ENCODE data around the gene THADA. TPM values are rescaled to one million over a fixed set of nuclear protein-coding genes. Genes with fewer than 3 reads are reported as not detected.

The THADA gene
- total and polyA plus RNA-seq, 2 donors (not counting 1 experiment from before 2014, with no cell fraction given): 9.2 to 36.2 TPM

- DNase-seq (ENCODE audit: low read depth in 2 of 2): peak; percentile 72 to 73
- Histone ChIP-seq H3K4me1 (ENCODE audit: control insufficient read depth, extremely low read depth, insufficient read depth, low read length) (peaks cover 4% of the 10 kb centered on the region), H3K36me3 (ENCODE audit: control insufficient read depth, insufficient read depth, low read length) (no peaks in the 10 kb centered on the region), H3K9ac (ENCODE audit: insufficient read depth, low read length) (no peak overlapping the region), H3K4me2 (ENCODE audit: extremely low read depth, insufficient read depth, low read length) (no peak overlapping the region), H3K79me2 (ENCODE audit: control insufficient read depth, insufficient read depth, low read length) (no peaks in the 10 kb centered on the region), H3K27ac (ENCODE audit: insufficient read depth, low read length) (no peak overlapping the region), H3K4me3 (replicated peaks in 1 of 4; ENCODE audit: control extremely low read depth in 1 of 4, insufficient read depth in 1 of 4, low read depth in 3 of 4, low read length in 4 of 4) (no peak overlapping the region), H3K9me3 (ENCODE audit: control insufficient read depth, insufficient read depth, low read depth, low read length) (no peaks in the 10 kb centered on the region), H4K20me1 (ENCODE audit: control insufficient read depth, extremely low read depth, insufficient read depth, low read length) (no peaks in the 10 kb centered on the region), H3K27me3 (ENCODE audit: control insufficient read depth, insufficient read depth, low read length) (no peaks in the 10 kb centered on the region), H2AFZ (ENCODE audit: low read length) (no peak overlapping the region)
- no peak for TF ChIP-seq EZH2 (IDR thresholded peaks at IDR 0.05; ENCODE audit: low read length, missing control alignments)
- TF ChIP-seq, protein P1, sequence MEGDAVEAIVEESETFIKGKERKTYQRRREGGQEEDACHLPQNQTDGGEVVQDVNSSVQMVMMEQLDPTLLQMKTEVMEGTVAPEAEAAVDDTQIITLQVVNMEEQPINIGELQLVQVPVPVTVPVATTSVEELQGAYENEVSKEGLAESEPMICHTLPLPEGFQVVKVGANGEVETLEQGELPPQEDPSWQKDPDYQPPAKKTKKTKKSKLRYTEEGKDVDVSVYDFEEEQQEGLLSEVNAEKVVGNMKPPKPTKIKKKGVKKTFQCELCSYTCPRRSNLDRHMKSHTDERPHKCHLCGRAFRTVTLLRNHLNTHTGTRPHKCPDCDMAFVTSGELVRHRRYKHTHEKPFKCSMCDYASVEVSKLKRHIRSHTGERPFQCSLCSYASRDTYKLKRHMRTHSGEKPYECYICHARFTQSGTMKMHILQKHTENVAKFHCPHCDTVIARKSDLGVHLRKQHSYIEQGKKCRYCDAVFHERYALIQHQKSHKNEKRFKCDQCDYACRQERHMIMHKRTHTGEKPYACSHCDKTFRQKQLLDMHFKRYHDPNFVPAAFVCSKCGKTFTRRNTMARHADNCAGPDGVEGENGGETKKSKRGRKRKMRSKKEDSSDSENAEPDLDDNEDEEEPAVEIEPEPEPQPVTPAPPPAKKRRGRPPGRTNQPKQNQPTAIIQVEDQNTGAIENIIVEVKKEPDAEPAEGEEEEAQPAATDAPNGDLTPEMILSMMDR (conservative IDR thresholded peaks at IDR 0.05 in 1 of 2, IDR thresholded peaks at IDR 0.05 in 1 of 2; ENCODE audit: low read depth in 1 of 2, low read length in 2 of 2): no peak
Observed at GRCh38 chr2:43356774-43357173, 239.1 kb downstream of the THADA start.

DNA sequence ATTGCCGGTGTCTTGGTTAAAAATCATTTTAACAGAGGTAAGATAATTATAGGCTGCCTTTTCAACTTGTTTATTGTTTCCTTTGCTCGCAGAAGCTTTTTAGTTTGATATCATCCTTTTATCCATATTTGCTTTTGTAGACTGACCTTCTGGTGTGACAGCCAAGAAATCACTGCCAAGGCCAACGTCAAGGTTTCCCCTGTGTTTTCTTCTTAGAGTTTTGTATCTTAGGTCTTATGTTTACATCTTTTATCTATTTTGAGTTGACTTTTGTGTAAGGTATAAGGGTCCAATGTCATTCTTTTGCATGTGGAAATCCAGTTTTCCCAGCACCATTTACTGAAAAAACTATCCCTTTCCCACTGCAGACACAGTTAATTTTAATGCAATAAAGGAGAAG is 240.4 kb downstream of the THADA start:
- Histone ChIP-seq H3K4me3 (replicated peaks in 1 of 4; ENCODE audit: control extremely low read depth in 1 of 4, insufficient read depth in 1 of 4, low read depth in 3 of 4, low read length in 4 of 4) (no peak overlapping the region), H3K27ac (ENCODE audit: insufficient read depth, low read length) (no peak overlapping the region), H3K36me3 (ENCODE audit: control insufficient read depth, insufficient read depth, low read length) (no peaks in the 10 kb centered on the region), H3K27me3 (ENCODE audit: control insufficient read depth, insufficient read depth, low read length) (no peaks in the 10 kb centered on the region), H3K4me2 (ENCODE audit: extremely low read depth, insufficient read depth, low read length) (no peak overlapping the region), H3K9me3 (ENCODE audit: control insufficient read depth, insufficient read depth, low read depth, low read length) (no peaks in the 10 kb centered on the region), H3K79me2 (ENCODE audit: control insufficient read depth, insufficient read depth, low read length) (no peaks in the 10 kb centered on the region), H3K9ac (ENCODE audit: insufficient read depth, low read length) (no peak overlapping the region), H2AFZ (ENCODE audit: low read length) (no peak overlapping the region), H3K4me1 (ENCODE audit: control insufficient read depth, extremely low read depth, insufficient read depth, low read length) (peaks cover 4% of the 10 kb centered on the region), H4K20me1 (ENCODE audit: control insufficient read depth, extremely low read depth, insufficient read depth, low read length) (no peaks in the 10 kb centered on the region)
- TF ChIP-seq, protein P1 (conservative IDR thresholded peaks at IDR 0.05 in 1 of 2, IDR thresholded peaks at IDR 0.05 in 1 of 2; ENCODE audit: low read depth in 1 of 2, low read length in 2 of 2): no peak
- TF ChIP-seq EZH2 (IDR thresholded peaks at IDR 0.05; ENCODE audit: low read length, missing control alignments): no peak
- DNase-seq (ENCODE audit: low read depth in 2 of 2): no peak

GRCh38 chr2:43349904-43350303 is 245.9 kb downstream of the THADA start:
- Histone ChIP-seq H3K9ac (ENCODE audit: insufficient read depth, low read length) (no peak overlapping the region), H3K36me3 (ENCODE audit: control insufficient read depth, insufficient read depth, low read length) (no peaks in the 10 kb centered on the region), H3K4me3 (replicated peaks in 1 of 4; ENCODE audit: control extremely low read depth in 1 of 4, insufficient read depth in 1 of 4, low read depth in 3 of 4, low read length in 4 of 4) (no peak overlapping the region), H3K79me2 (ENCODE audit: control insufficient read depth, insufficient read depth, low read length) (no peaks in the 10 kb centered on the region), H3K4me2 (ENCODE audit: extremely low read depth, insufficient read depth, low read length) (peak overlapping the region; percentile 18), H3K9me3 (ENCODE audit: control insufficient read depth, insufficient read depth, low read depth, low read length) (no peaks in the 10 kb centered on the region), H4K20me1 (ENCODE audit: control insufficient read depth, extremely low read depth, insufficient read depth, low read length) (no peaks in the 10 kb centered on the region), H3K27me3 (ENCODE audit: control insufficient read depth, insufficient read depth, low read length) (no peaks in the 10 kb centered on the region), H3K27ac (ENCODE audit: insufficient read depth, low read length) (no peak overlapping the region), H3K4me1 (ENCODE audit: control insufficient read depth, extremely low read depth, insufficient read depth, low read length) (peaks cover 11% of the 10 kb centered on the region), H2AFZ (ENCODE audit: low read length) (no peak overlapping the region)
- TF ChIP-seq, protein P1 (conservative IDR thresholded peaks at IDR 0.05 in 1 of 2, IDR thresholded peaks at IDR 0.05 in 1 of 2; ENCODE audit: low read depth in 1 of 2, low read length in 2 of 2): no peak
- no peak for TF ChIP-seq EZH2 (IDR thresholded peaks at IDR 0.05; ENCODE audit: low read length, missing control alignments)
- DNase-seq (ENCODE audit: low read depth in 2 of 2): peak in 1 of 2 donors; percentile 91
